Jurkat, Clone E6-1 (cell line): ENCODE measurements around the gene SPINDOC.
"Not testable (repeated sequence)": the region's sequence is repeated elsewhere in the genome, so short reads cannot be mapped to it uniquely, and the experiment has no call there.

Experiments used
- DNase-seq: peaks from one replicate; pipeline ENCODE4 v3.0.0-alpha.2; 2011; ENCODE audit warnings: low read depth, low spot score
- H3K4me3 ChIP-seq: 2 replicates; pipeline ENCODE4 v1.5.1; 2011; ENCODE audit warnings: mild to moderate bottlenecking, low read length, control low read depth, moderate library complexity

The SPINDOC gene

GRCh38 chr11:63782749-63783148 is 30.5 kb upstream of the SPINDOC start:
- DNase-seq = no peak

GRCh38 chr11:63783925-63784592 is 29.2 kb upstream of the SPINDOC start:
- DNase-seq = no peak
- H3K4me3 ChIP-seq = no peak overlapping the region

More at GRCh38 chr11:63782749-63783148, 30.5 kb upstream of the SPINDOC start:
- no peak overlapping the region for H3K4me3 ChIP-seq

GRCh38 chr11:63785823-63786222 is 27.4 kb upstream of the SPINDOC start:
- no peak overlapping the region for H3K4me3 ChIP-seq
- DNase-seq = no peak

GRCh38 chr11:63791495-63792167 is 21.6 kb upstream of the SPINDOC start:
- no peak for DNase-seq
- no peak overlapping the region for H3K4me3 ChIP-seq

GRCh38 chr11:63793161-63793560 is 20.1 kb upstream of the SPINDOC start:
- no peak for DNase-seq
- H3K4me3 ChIP-seq = no peak overlapping the region

- no peak overlapping the region for H3K4me3 ChIP-seq
- DNase-seq = no peak
Observed at GRCh38 chr11:63795066-63795465, 18.2 kb upstream of the SPINDOC start.

GRCh38 chr11:63800921-63801320 is 12.3 kb upstream of the SPINDOC start:
- no peak for DNase-seq
- H3K4me3 ChIP-seq = no peak overlapping the region

- no peak overlapping the region for H3K4me3 ChIP-seq
- DNase-seq = peak; percentile 20
Observed at GRCh38 chr11:63802637-63803414, 10.4 kb upstream of the SPINDOC start.

GRCh38 chr11:63804259-63804658 is 9.0 kb upstream of the SPINDOC start:
- no peak for DNase-seq
- no peak overlapping the region for H3K4me3 ChIP-seq

GRCh38 chr11:63805844-63806415 is 7.3 kb upstream of the SPINDOC start:
- no peak for DNase-seq
- H3K4me3 ChIP-seq = no peak overlapping the region

- not testable (repeated sequence) for H3K4me3 ChIP-seq, DNase-seq
Observed at GRCh38 chr11:63810383-63810782, 2.9 kb upstream of the SPINDOC start.

- H3K4me3 ChIP-seq = no peak overlapping the region
- DNase-seq = no peak
Observed at GRCh38 chr11:63811522-63811921, 1.7 kb upstream of the SPINDOC start.

- peak; percentile 44 for DNase-seq
- peak overlapping the region; percentile 90 for H3K4me3 ChIP-seq
Observed at GRCh38 chr11:63813563-63814382, 517 bp downstream of the SPINDOC start.

GRCh38 chr11:63814383-63814736 is 1.1 kb downstream of the SPINDOC start:
- H3K4me3 ChIP-seq = peak overlapping the region; percentile 90
- no peak for DNase-seq

- no peak for DNase-seq
- H3K4me3 ChIP-seq = no peak overlapping the region
Observed at GRCh38 chr11:63816166-63816565, 2.9 kb downstream of the SPINDOC start.

- DNase-seq = no peak
- H3K4me3 ChIP-seq = no peak overlapping the region
Observed at GRCh38 chr11:63816732-63817131, 3.5 kb downstream of the SPINDOC start.

- no peak overlapping the region for H3K4me3 ChIP-seq
- DNase-seq = no peak
Observed at GRCh38 chr11:63817758-63818498, 4.7 kb downstream of the SPINDOC start.

- H3K4me3 ChIP-seq = no peak overlapping the region
- no peak for DNase-seq
Observed at GRCh38 chr11:63818609-63819008, 5.4 kb downstream of the SPINDOC start.
